Measurements from ENCODE around the gene DLG2.

DLG2 gene

GRCh38 chr11:84035645-84036044 lies 1591.5 kb downstream of the DLG2 start:
- no peak for DNase-seq

- DNase-seq = no peak
These were observed 1592.7 kb downstream of the DLG2 start for GRCh38 chr11:84034484-84034883.

- DNase-seq = no peak
These were observed 1602.9 kb downstream of the DLG2 start for GRCh38 chr11:84024266-84024665.

- no peak for DNase-seq
These were observed 1604.4 kb downstream of the DLG2 start for GRCh38 chr11:84022695-84023094.

GRCh38 chr11:84022201-84022600 lies 1604.9 kb downstream of the DLG2 start:
- DNase-seq = no peak

- DNase-seq = no peak
These were observed 1605.9 kb downstream of the DLG2 start for GRCh38 chr11:84021291-84021690.

GRCh38 chr11:84019571-84020194 lies 1607.5 kb downstream of the DLG2 start:
- DNase-seq = no peak

GRCh38 chr11:84014539-84014938 lies 1612.6 kb downstream of the DLG2 start:
- no peak for DNase-seq

GRCh38 chr11:84012171-84012826 lies 1614.8 kb downstream of the DLG2 start:
- no peak for DNase-seq

GRCh38 chr11:84003181-84003580 lies 1624.0 kb downstream of the DLG2 start:
- no peak for DNase-seq

GRCh38 chr11:83998921-83999320 lies 1628.2 kb downstream of the DLG2 start:
- no peak for DNase-seq

GRCh38 chr11:83990160-83990733 lies 1636.9 kb downstream of the DLG2 start:
- no peak for DNase-seq

- DNase-seq = no peak
These were observed 1644.3 kb downstream of the DLG2 start for GRCh38 chr11:83982825-83983224.

- DNase-seq = no peak
These were observed 1647.6 kb downstream of the DLG2 start for GRCh38 chr11:83979593-83979992.

GRCh38 chr11:83978942-83979341 lies 1648.2 kb downstream of the DLG2 start:
- DNase-seq = no peak

- no peak for DNase-seq
These were observed 1651.1 kb downstream of the DLG2 start for GRCh38 chr11:83976086-83976485.

- DNase-seq = no peak
These were observed 1654.6 kb downstream of the DLG2 start for GRCh38 chr11:83972536-83972935.

GRCh38 chr11:83971063-83971462 lies 1656.1 kb downstream of the DLG2 start:
- no peak for DNase-seq

- DNase-seq = no peak
These were observed 1657.0 kb downstream of the DLG2 start for GRCh38 chr11:83970061-83970671.

GRCh38 chr11:83957038-83957900 lies 1669.9 kb downstream of the DLG2 start:
- no peak for DNase-seq

- no peak for DNase-seq
These were observed 1670.9 kb downstream of the DLG2 start for GRCh38 chr11:83956119-83956697.

GRCh38 chr11:83954780-83955179 lies 1672.4 kb downstream of the DLG2 start:
- no peak for DNase-seq

GRCh38 chr11:83951521-83951920 lies 1675.6 kb downstream of the DLG2 start:
- no peak for DNase-seq
